Measurements from ENCODE around the gene GAL3ST3.
"Not testable (repeated sequence)": the region's sequence is repeated elsewhere in the genome, so short reads cannot be mapped to it uniquely, and the experiment has no call there.

The GAL3ST3 gene, protein sequence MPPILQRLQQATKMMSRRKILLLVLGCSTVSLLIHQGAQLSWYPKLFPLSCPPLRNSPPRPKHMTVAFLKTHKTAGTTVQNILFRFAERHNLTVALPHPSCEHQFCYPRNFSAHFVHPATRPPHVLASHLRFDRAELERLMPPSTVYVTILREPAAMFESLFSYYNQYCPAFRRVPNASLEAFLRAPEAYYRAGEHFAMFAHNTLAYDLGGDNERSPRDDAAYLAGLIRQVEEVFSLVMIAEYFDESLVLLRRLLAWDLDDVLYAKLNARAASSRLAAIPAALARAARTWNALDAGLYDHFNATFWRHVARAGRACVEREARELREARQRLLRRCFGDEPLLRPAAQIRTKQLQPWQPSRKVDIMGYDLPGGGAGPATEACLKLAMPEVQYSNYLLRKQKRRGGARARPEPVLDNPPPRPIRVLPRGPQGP

DNA sequence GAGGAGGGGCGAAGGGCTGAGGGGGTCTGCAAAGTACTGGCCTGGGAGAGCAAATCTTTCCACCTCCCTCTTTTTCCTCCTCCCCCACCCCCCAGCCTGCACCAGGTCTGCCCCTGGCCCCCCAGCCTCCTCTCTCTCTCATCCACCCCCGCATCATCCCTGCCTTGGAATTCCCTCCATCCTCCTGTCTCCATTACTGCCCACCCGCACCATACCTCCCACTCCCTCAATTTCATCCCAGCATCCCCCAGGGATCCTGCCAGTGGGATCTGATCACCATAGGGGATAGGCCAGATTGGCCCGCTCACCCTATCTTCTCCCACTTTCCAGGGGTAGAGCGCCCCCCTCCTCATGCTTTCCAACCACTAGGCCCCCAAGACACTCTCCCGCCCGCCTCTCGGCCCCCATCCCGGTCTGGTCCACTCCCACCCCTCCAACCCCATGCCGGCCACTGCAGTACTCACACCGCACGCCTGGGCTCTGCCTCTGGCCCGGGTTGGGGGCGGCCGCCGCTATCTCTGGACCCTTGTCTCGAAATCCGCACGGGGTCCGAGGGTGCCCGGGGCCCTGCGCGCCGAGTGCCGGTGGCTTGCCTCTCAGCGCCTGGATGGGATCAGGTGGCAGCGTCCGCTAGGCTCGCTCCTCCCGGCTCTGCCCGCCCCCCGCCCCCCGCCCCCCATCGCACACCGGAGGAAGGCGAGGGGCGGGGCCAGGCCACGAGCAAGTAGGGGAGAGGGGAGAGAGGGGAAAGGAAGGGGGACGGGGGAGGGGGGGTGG, at the start of gene GAL3ST3:
Gene GAL3ST3, minus strand, starts transcription at position 615 of the 777 bp plus-strand sequence. CDS start 3,746 bp downstream, outside the sequence.
- DNase-seq = no peak

DNA sequence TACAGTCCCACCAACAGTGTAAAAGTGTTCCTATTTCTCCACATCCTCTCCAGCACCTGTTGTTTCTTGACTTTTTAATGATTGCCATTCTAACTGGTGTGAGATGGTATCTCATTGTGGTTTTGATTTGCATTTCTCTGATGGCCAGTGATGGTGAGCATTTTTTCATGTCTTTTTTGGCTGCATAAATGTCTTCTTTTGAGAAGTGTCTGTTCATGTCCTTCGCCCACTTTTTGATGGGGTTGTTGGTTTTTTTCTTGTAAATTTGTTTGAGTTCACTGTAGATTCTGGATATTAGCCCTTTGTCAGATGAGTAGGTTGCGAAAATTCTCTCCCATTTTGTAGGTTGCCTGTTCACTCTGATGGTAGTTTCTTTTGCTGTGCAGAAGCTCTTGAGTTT, 43.2 kb upstream of the GAL3ST3 start:
- not testable (repeated sequence) for DNase-seq

DNA sequence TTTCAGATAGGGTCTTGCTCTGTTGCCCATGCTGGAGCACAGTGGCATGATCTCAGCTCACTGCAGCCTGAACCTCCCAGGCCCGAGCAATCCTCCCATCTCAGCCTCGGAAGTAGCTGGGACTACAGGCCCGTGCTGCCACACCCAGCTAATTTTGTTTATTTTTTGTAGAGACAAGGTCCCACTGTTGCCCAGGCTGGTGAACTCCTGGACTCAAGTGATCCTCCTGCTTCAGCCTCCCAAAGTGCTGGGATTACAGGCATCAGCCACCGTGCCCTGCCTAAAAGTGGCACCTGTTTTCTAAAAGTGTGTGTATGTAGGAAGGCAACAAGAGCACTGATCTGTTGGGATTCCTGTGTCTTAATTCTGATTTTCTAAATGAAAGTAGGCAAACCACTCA, 41.3 kb upstream of the GAL3ST3 start:
- no peak for DNase-seq

DNA sequence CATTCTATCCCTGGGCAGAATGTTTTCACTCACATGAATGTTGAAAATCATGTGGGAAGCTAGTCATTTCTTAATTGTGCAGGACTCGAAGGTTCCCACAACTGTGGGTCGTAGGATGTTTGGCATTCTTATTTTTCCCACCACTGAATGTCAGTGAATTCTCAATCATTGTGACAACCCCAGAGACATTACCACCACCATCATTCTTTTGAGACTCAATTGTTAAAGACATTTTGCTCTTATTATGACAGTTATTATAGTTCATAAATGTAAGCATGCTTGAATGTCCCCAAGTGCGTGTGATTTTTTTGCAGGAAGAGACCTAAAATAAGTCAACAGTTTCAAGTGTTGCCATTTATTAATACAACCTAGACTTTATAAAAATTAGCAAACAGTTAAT, 40.1 kb upstream of the GAL3ST3 start:
- no peak for DNase-seq

DNA sequence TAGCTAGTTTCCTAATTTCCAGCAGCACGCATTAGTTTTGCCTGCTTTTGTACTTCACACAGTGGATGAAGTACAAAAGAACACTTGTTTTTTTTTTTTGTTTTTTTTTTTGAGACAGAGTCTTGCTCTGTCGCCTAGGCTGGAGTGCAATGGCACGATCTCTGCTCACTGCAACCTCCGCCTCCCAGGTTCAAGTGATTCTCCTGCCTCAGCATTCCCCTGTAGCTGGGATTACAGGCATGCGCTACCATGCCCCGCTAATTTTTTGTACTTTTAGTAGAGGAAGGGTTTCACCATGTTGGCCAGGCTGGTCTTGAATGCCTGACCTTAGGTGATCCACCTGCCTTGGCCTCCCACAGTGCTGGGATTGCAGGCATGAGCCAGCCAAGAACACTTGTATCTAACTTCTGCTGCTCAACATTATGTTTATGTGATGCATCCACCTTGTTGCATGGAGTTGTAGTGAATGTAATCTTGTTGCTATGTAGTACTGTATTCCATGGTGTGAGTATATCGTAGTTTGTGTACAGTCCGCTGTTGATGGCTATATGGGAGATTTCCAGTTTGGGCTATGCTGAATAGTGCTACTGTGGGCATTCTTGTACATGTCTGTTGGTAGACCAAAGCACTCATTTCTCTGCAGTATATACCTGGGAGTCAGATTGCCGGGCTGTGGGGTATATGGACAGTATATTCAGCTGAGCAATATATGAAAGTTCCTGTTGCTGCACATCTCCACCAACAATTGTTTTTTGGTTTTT, 38.4 kb upstream of the GAL3ST3 start:
- DNase-seq = no peak

DNA sequence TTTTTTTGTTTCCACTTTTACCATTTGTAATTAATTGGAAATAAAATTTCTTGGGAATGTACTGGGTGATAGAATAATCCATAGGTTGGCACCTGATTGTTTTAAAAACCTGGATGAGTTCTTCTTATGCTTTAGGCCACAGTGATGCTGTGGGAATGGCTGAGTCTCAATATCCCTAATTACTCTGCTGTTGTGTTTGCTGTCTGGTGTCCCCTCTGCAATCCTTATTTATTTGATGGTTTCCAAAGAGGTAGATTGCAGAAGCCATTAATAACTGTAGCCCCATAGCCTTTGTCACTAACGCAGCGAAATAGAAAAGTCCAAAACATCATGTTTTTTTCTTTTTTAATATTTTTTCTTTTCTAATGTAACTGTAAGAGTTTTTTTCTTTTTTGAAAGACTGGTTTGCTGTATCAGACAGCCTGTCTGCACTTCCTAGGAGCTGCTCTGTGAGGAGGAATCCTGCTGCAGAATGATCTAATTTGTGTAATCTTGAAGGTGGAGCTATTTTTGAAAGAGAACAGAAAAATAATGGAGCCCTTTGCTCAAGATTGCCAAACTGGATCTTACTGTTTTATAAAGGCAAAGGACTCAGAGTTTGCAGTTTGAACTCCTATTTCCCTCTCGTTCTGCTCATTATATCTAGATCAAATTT, 36.0 kb upstream of the GAL3ST3 start:
- DNase-seq = no peak

DNA sequence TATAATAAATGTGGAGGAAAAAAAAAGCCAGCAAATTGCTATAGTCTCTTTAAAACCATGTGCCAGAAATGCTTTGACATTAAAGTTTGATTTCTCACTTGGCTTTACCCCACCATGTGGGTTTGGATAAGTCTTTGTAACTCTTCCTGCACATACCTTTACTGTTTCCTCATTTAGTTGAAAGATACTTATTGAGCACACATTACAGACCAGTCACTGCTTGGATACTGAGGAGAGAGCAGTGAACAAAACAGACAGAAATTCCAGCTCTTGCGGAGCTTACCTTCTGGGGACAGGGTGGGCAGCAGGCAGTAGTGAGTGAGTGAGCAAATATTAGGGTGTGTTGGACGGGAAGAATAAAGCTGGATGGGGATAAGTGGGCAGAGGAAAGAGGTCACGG, 34.8 kb upstream of the GAL3ST3 start:
- DNase-seq = no peak

DNA sequence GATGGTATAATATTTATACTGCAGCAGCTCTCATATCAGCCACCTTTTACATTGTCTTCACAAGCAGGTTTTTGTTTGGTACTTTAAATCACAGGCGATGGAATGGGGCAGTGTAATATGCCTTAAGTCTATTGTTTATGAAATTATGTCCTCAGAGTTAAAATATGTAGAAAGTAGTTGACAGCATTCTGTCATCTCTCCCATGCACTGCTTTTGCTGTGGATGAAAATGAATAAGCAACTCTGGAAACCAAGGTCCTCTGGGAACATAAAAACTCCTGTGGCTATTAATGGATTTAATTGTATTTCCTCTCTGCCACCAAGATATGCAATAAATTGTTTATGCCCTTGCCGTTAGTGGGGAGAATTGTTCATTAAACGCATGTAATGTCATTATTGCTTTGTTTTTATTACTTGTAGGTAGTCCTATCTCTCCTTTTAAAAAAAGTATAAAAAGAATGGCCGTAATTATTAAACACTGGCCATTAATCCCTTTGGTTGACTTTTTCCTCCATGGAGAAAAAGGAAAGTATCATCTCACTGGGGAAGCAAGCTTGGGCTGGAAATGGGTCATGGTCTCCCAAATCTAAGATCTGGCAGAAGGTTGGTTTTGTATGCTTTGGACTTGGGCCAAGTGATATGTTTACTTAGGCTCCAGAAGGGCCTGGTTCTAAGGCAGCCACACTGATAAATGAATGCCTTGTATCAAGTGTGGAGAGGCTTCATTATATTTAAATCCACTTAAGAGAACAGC, 34.2 kb upstream of the GAL3ST3 start:
- DNase-seq = peak in 1 of 2 experiments; percentile 49

DNA sequence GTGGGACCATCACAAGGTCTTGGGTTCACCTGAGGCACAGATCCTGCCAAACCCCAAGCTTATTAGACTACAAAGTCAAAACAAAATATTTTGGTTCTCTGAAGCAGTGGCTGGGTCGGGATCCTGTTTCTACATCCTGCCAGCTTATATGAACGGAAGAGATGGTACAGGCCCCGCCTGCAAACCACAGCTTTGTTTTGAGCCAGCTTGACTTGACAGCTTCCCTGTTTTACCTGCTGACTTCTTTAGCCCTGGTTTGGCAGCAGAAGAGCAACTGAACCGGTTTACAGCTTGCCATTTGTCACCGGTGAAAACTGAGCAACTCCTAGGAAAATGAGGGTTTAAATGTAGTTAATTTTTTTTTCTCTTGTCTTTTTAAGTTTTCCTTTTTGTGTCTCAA, 32.5 kb upstream of the GAL3ST3 start:
- DNase-seq = no peak

DNA sequence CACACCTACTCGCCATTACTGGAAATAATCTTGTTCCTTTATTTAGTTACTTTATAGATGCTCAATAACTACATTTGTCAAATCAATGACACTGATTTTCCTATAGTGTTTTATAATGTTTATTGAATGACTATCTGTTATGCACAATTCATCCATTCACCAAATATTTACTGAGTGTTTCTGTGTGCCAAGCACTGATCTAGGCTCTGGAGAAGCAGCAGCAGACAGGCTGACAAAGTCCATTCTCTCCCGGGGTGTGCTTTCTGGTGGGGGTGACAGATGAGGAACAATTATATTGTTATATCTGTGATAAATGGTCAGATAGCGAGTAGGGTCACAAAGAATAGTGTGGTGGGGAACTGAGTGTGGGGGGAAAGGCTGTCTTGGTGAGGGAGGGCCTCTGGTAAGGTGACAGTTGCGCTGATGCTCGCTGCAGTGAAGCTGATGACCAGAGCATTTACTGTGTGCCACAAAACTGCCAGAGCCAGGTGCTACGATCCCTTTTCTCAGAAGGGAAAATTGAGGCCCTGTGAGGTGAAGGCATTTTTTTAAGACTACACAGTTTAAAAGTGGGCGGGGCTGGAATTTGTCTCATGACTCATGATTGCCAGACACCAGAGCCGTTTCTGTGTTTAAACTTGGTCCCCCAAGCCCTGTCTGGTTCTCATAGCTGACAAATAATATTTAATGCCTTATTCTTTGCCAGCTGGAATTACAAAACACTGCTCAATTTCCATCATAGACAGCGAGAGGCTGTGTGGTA, 31.3 kb upstream of the GAL3ST3 start:
- DNase-seq = no peak

DNA sequence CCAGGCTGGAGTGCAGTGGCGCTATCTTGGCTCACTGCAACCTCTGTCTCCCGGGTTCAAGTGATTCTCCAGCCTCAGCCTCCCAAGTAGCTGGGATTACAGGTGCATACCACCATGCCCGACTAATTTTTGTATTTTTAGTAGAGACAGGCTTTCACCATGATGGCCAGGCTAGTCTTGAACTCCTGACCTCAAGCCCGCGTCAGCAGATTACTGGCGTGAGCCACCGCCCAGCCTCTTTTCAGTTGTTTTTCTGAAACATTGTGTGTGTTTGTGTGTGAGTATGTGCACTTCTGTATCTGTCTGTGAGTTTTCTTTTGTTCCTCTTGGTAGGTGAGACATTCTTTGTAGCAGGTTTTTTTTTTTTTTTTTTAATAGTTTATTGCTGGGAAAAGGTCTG, 30.0 kb upstream of the GAL3ST3 start:
- DNase-seq = not testable (repeated sequence)

DNA sequence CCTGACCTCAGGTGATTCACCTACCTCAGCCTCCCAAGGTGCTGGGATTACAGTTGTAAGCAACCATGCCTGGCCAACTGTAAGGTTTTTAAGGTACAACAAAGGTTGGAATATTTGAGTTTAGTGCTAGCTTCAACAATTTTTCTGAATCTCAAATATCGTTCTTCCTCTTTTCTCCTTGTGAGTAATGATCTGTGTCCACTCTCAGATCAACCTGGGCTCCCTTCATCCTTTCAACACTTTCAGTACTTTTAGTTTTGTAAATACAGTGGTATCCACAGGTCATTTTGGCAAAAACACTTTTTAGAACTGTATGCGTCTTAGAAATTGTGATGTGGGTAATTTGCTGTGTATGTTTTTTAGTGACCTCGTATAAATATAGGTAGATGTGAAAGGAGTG, 29.0 kb upstream of the GAL3ST3 start:
- DNase-seq = no peak

DNA sequence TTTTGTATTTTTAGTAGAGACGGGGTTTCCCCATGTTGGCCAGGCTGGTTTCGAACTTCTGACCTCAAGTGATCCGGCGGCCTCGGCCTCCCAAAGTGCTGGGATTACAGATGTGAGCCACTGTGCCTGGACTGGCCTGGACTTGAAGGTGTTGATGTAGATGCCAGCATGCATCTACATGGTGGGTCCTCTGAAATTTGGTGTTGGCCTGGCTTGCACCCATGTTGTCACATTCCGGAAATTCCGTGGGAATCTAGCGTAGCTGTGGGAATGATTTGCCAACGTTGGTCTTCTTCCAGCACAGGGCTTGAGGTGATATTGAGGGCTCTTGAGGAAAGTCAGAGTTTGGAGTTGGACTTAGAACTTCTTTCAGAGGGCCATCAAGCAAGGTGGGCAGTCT, 27.6 kb upstream of the GAL3ST3 start:
- DNase-seq = no peak

DNA sequence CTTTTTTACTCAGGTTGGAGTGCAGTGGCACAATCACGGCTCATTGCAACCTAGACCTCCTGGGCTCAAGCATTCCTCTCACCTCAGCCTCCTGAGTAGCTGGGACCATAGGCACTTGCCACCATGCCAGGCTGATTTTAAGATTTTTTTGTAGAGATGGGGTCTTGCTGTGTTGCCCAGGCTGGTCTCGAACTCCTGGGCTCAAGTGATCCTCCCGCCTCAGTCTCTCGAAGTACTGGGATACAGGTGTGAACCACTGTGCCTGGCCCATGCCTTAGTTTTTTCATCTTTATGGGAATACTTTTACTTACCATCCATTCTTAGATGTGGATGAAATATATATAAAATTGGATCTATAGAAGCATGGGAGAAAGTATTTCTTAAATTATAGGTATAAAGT, 26.3 kb upstream of the GAL3ST3 start:
- no peak for DNase-seq

DNA sequence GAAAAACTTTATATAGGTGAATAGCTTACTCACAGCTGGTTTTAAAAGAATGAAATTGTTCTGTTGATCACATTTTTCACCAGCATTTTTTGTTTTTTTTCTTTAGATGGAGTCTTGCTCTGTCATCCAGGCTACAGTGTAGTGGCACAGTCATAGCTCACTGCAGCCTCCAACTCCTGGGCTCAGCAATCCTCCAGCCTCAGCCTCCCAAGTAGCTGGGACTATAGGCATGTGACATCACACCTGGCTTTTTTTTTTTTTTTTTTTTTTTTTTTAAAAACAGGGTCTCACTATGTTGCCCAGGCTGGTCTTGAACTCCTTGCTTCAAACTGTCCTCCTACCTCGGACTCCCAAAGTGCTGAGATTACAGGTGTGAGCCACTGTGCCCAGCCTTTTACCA, 24.7 kb upstream of the GAL3ST3 start:
- no peak for DNase-seq

DNA sequence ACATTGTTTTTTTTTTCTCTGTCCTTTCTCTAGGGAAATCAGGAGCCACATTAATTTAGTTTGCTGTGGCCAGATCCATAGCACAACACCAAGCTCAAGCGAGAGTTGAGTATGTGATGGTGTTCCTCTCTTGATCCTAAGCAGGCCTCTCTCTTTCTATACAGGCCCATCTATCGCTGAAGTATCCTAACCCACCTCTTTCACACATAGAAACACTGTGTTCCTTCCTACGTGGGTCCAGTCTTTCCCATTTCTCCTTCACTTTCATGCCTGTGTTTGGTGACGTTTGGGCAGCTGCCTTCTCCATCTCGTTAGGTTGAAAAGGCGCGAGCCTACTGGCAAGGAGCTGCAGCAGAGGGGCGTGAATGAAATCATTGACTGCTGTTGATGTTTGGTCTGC, 23.6 kb upstream of the GAL3ST3 start:
- DNase-seq = no peak

DNA sequence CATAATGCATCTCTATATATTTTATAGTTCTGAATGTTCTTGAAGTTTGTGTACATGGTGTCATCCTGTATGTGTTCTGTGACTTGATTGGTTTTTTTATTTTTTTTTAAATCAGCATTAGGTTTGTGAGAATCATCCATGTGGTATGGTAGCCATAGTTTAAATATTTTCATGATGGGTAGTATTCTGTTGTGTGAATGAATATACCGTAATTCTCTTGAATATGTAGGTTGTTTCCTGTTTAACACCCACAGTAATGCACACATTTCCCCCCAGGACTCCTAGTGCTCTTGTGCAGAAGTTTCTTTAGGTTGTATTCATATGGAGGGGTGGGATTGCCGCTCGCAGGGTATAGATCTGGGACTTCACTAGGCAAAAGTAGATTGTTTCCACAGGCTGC, 23.1 kb upstream of the GAL3ST3 start:
- no peak for DNase-seq

DNA sequence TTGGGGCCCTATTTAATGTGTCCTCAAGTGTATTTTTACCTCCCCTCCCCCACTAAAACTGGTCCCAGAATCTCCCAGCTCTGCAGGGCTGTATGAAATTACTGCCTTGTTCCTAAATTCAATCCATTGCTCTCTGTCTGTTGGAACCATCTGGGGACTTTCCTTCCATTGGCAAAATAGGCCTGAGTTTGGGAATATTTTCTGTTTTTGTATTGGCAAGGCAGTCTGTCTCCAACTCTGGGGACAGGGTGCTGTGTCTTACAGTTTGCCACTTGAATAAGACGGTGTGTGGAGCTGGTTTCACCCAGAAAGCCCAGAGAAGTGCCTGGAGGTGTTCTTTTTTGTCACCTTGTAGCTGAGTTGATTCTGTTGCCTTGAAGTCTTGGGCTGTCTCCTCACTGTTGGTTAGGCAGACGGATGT, 22.4 kb upstream of the GAL3ST3 start:
- no peak for DNase-seq

DNA sequence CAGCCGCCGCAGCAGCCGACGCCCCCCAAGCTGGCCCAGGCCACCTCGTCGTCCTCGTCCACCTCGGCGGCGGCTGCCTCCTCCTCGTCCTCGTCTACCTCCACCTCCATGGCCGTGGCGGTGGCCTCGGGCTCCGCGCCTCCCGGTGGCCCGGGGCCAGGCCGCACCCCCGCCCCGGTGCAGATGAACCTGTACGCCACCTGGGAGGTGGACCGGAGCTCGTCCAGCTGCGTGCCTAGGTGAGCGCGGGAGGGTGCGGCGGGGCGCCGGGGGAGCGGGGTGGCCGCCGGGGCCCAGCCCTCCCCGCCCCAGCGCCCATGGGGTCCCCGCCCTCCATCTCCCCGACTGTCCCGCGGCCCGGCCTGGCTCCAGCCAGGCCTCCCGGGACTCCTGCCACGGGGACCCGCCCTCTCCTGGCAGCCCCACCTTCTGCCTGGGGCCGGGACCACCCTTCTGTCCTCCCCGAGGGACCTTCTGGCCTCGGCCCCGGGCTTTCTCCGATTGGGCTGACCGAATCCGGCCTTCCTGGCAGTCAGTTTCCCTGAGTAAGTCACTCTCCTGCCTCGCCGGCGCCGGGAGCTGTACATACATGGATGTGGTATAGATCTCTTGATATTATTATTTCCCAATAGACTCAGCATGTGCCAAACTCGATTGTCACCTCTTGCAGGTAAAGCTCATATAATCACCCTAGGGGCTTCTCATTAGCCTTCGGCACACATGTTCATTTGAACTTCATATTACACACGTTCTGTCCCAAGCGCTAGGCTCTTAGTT, 21.8 kb upstream of the GAL3ST3 start:
- no peak for DNase-seq
